ENCODE results near the gene TRPM2.

TRPM2 gene

DNA sequence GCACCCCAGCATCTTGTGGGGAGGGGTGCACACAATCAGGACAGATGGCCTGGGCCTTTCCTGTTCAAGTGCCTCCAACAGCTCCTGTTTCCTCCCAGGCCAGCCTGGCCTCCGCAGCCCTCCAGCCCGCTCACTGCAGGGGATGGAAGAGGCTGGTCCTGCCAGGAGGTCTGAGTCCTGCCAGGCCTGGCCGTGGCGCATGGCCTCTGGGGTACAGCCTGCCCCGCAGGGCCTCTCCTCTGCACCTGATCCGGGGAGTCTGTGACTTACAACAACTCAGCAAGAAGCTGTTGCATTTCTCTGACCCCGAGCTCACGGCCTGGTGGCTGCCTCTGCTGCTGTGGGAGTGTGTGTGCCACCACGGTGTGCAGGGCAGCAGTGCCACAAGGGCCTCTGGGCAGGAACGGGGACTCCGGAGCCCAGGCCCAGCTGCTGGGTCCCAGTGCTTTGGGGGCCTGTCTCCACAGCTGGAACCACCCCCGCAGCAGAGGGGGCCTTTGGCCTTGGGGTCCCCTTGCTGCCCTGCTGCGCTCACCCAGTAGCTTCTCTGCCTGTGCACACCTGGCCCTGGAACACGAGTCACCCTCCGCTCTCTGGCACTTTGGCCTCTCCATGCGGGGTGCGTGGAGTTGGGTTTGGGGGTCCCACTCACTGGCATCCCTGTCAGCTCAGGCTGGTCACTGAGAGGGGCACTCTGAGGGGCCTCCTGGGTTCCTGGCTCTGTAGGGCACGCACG lies 84.4 kb downstream of the TRPM2 start:
- H3K4me3 Mint-ChIP-seq = no peak overlapping the region
- no peak overlapping the region for H3K27ac Mint-ChIP-seq (ENCODE audit: low read depth)
- no peak for ATAC-seq (replicated peaks; ENCODE audit: extremely low read depth, poor library complexity, severe bottlenecking)
- no peak for DNase-seq (ENCODE audit: low spot score in 2 of 2)
- no peaks in the 10 kb centered on the region for H3K27me3 Mint-ChIP-seq
- no peaks in the 10 kb centered on the region for H3K4me1 Mint-ChIP-seq
- H3K9me3 Mint-ChIP-seq = no peaks in the 10 kb centered on the region
- no peaks in the 10 kb centered on the region for H3K36me3 Mint-ChIP-seq (ENCODE audit: insufficient read depth)

DNA sequence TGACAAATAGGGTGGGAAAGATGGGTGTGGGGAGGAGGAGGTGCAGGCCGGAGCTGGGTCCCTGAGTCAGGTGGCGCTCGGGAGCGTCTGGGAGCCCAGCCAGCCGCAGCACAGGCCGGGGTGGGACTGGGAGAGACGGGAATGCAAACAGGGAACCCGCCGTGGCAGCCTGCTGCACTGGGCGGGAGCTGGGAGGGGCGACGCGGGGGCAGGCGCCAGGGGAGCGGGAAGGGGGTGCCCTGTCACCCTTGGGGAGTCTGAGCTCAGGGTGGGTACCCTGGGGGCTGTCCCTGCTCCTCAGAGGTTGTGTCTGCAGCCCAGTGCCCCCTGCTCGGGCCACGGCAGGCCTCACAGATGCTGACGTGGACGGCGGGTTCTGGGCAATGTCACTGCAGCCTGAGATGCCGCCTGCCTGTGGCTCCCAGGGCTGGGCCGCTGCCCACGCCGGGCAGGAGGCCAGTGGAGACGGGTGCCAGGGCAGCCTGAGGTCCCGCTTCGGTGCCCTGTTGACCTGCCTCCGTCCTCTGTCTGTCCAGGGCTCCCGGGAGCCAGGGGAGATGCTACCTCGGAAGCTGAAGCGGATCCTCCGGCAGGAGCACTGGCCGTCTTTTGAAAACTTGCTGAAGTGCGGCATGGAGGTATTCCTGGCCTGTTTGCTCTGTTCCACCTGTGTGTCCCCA lies 85.2 kb downstream of the TRPM2 start:
- H3K9me3 Mint-ChIP-seq = no peaks in the 10 kb centered on the region
- ATAC-seq (replicated peaks; ENCODE audit: extremely low read depth, poor library complexity, severe bottlenecking) (no peak), DNase-seq (ENCODE audit: low spot score in 2 of 2) (no peak)
- no peak overlapping the region for H3K27ac Mint-ChIP-seq (ENCODE audit: low read depth)
- H3K36me3 Mint-ChIP-seq (ENCODE audit: insufficient read depth) = peaks cover 2% of the 10 kb centered on the region
- no peaks in the 10 kb centered on the region for H3K27me3 Mint-ChIP-seq
- no peak overlapping the region for H3K4me3 Mint-ChIP-seq
- H3K4me1 Mint-ChIP-seq = no peaks in the 10 kb centered on the region

DNA sequence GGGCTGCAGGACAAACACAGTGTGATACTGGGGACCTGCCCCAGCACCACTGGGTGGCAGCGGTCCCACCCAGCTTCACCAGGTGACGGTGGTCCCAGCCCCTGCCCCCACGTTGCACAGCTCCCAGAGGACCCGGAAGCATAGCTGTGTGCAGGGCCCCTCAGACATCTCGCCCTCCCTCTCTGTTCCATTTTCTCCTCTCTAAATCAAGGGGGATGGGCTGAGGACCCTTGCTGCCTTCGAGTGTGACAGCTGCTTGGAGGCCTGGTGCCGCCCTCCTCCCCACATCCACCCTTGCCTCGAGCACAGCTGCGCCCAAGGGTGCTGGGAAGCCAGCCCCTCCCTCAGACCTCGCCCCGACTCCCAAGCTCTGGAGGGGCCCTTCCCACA lies 85.8 kb downstream of the TRPM2 start:
- no peak for DNase-seq (ENCODE audit: low spot score in 2 of 2)
- ATAC-seq (replicated peaks; ENCODE audit: extremely low read depth, poor library complexity, severe bottlenecking) = no peak
- no peaks in the 10 kb centered on the region for H3K9me3 Mint-ChIP-seq

DNA sequence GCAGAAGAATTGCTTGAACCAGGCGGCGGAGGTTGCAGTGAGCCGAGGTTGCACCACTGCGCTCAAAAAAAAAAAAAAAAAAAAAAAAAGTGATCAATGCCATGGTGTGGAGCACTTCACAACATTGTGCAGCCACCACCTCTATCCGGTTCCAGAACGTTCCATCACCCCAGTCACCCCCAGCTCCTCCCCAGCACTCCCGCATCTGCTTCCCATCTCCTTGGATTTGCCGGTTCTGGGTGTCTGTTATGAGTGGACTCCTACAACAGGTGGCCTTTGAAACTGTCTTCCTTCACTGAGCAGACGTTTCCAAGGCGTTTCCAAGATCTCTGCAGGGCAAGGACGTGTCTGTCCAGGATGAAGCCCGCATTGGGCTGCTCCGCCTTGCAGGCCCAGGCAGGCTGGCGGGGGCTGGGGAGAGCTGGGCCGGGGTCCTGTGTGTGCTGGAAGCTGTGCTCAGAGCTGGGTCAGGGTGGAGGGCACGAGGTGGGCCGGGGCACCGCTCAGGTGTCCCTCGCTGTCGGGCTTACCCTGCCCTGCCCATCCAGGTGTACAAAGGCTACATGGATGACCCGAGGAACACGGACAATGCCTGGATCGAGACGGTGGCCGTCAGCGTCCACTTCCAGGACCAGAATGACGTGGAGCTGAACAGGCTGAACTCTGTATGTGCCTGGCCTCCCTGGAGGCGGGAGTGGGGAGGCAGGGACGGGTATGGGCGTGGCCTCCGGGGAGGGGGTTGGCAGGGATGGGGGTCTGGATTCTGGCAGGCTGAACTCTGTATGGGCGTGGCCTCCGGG lies 87.0 kb downstream of the TRPM2 start:
- no peak for DNase-seq (ENCODE audit: low spot score in 2 of 2)
- no peaks in the 10 kb centered on the region for H3K9me3 Mint-ChIP-seq
- H3K4me1 Mint-ChIP-seq = no peaks in the 10 kb centered on the region
- no peak for ATAC-seq (replicated peaks; ENCODE audit: extremely low read depth, poor library complexity, severe bottlenecking)
- H3K27me3 Mint-ChIP-seq = peaks cover 13% of the 10 kb centered on the region
- H3K27ac Mint-ChIP-seq (ENCODE audit: low read depth) = no peak overlapping the region
- H3K4me3 Mint-ChIP-seq = no peak overlapping the region
- peaks cover 2% of the 10 kb centered on the region for H3K36me3 Mint-ChIP-seq (ENCODE audit: insufficient read depth)

More for the DNA sequence above, 85.8 kb downstream of the TRPM2 start:
- no peak overlapping the region for H3K27ac Mint-ChIP-seq (ENCODE audit: low read depth)
- H3K36me3 Mint-ChIP-seq (ENCODE audit: insufficient read depth) = peaks cover 2% of the 10 kb centered on the region
- no peaks in the 10 kb centered on the region for H3K4me1 Mint-ChIP-seq
- no peak overlapping the region for H3K4me3 Mint-ChIP-seq
- peaks cover under 1% of the 10 kb centered on the region for H3K27me3 Mint-ChIP-seq

DNA sequence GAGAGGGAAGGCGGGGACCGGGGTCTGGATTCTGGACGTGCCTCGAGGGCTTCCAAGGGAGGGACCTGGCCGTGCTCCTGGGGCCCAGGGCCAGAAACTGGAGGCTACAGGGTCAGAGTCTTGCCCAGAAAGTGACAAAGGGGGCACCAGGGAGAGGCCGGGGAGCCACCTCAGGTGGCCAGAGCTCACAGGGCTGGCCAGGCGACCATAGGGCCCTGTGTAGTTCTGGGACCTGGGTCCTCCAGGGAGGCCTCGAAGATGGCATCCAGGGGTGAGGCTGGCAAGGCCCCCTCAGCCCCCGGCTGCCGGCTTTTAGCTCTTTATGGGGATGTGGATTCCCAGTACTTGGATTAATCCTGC lies 87.6 kb downstream of the TRPM2 start:
- DNase-seq (ENCODE audit: low spot score in 2 of 2) = no peak
- Mint-ChIP-seq H3K4me3 (no peak overlapping the region), H3K36me3 (ENCODE audit: insufficient read depth) (peaks cover 2% of the 10 kb centered on the region), H3K27me3 (peaks cover 16% of the 10 kb centered on the region), H3K4me1 (no peaks in the 10 kb centered on the region), H3K27ac (ENCODE audit: low read depth) (no peak overlapping the region), H3K9me3 (no peaks in the 10 kb centered on the region)
- no peak for ATAC-seq (replicated peaks; ENCODE audit: extremely low read depth, poor library complexity, severe bottlenecking)

DNA sequence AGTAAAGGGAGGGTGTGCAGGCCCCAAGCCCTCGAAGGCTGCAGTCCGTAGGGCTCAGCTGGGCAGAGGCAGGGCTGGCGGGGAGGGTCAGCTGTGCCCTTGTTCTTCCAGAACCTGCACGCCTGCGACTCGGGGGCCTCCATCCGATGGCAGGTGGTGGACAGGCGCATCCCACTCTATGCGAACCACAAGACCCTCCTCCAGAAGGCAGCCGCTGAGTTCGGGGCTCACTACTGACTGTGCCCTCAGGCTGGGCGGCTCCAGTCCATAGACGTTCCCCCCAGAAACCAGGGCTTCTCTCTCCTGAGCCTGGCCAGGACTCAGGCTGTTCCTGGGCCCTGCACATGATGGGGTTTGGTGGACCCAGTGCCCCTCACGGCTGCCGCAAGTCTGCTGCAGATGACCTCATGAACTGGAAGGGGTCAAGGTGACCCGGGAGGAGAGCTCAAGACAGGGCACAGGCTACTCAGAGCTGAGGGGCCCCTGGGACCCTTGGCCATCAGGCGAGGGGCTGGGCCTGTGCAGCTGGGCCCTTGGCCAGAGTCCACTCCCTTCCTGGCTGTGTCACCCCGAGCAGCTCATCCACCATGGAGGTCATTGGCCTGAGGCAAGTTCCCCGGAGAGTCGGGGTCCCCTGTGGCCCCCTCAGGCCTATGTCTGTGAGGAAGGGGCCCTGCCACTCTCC lies 88.3 kb downstream of the TRPM2 start:
- Mint-ChIP-seq H3K27ac (ENCODE audit: low read depth) (no peak overlapping the region), H3K4me3 (no peak overlapping the region), H3K4me1 (no peaks in the 10 kb centered on the region), H3K9me3 (no peaks in the 10 kb centered on the region), H3K27me3 (peaks cover 16% of the 10 kb centered on the region), H3K36me3 (ENCODE audit: insufficient read depth) (peaks cover 2% of the 10 kb centered on the region)
- ATAC-seq (replicated peaks; ENCODE audit: extremely low read depth, poor library complexity, severe bottlenecking) = no peak
- DNase-seq (ENCODE audit: low spot score in 2 of 2) = no peak

DNA sequence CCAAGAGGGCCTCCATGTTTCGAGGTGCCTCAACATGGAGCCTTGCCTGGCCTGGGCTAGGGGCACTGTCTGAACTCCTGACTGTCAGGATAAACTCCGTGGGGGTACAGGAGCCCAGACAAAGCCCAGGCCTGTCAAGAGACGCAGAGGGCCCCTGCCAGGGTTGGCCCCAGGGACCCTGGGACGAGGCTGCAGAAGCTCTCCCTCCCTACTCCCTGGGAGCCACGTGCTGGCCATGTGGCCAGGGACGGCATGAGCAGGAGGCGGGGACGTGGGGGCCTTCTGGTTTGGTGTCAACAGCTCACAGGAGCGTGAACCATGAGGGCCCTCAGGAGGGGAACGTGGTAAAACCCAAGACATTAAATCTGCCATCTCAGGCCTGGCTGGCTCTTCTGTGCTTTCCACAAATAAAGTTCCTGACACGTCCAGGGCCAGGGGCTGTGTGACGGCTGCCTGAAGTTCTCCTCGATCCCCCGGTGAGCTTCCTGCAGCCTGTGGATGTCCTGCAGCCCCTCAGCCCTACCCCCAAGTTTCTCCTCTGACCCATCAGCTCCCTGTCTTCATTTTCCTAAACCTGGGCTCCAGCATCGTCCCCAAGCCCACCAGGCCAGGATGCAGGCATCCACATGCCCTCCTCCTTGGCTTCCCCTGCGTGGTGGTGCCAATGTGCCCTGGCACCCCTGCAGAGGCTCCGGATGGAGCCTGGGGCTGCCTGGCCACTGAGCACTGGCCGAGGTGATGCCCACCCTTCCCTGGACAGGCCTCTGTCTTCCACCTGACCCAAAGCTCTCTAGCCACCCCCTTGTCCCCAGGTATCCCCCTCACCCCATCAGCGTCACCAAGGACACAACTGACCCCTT lies 89.1 kb downstream of the TRPM2 start:
- peaks cover 2% of the 10 kb centered on the region for H3K36me3 Mint-ChIP-seq (ENCODE audit: insufficient read depth)
- no peak overlapping the region for H3K4me3 Mint-ChIP-seq
- H3K27me3 Mint-ChIP-seq = peaks cover 21% of the 10 kb centered on the region
- H3K9me3 Mint-ChIP-seq = no peaks in the 10 kb centered on the region
- no peak for DNase-seq (ENCODE audit: low spot score in 2 of 2)
- H3K4me1 Mint-ChIP-seq = no peaks in the 10 kb centered on the region
- H3K27ac Mint-ChIP-seq (ENCODE audit: low read depth) = no peak overlapping the region
- no peak for ATAC-seq (replicated peaks; ENCODE audit: extremely low read depth, poor library complexity, severe bottlenecking)

DNA sequence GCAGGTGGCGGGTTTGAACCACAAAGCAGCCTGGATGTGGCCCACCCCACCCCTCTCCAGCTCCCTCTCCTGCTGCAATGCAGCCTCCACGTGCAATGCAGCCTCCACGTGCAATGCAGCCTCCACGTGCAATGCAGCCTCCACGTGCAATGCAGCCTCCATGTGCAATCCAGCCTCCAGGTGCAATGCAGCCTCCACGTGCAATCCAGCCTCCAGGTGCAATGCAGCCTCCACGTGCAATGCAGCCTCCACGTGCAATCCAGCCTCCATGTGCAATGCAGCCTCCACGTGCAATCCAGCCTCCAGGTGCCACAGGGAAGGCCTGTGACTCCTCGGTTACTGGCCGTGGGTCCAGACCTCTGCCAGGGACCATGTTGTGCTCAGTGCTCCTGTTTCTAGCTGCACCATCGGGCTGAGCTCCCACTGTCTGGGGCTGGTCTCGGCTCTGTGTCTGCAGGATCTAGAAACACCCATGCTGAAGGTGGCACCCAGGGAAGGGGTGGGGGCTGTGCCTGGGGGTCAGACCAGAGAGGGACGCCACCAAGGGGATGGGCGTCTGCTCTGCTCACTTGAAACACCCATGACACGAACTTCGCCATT lies 90.0 kb downstream of the TRPM2 start:
- DNase-seq (ENCODE audit: low spot score in 2 of 2) (no peak), ATAC-seq (replicated peaks; ENCODE audit: extremely low read depth, poor library complexity, severe bottlenecking) (no peak)
- H3K9me3 Mint-ChIP-seq = no peaks in the 10 kb centered on the region
- peaks cover 3% of the 10 kb centered on the region for H3K36me3 Mint-ChIP-seq (ENCODE audit: insufficient read depth)
- no peak overlapping the region for H3K4me3 Mint-ChIP-seq
- H3K27me3 Mint-ChIP-seq = peaks cover 21% of the 10 kb centered on the region
- H3K4me1 Mint-ChIP-seq = no peaks in the 10 kb centered on the region
- no peak overlapping the region for H3K27ac Mint-ChIP-seq (ENCODE audit: low read depth)

DNA sequence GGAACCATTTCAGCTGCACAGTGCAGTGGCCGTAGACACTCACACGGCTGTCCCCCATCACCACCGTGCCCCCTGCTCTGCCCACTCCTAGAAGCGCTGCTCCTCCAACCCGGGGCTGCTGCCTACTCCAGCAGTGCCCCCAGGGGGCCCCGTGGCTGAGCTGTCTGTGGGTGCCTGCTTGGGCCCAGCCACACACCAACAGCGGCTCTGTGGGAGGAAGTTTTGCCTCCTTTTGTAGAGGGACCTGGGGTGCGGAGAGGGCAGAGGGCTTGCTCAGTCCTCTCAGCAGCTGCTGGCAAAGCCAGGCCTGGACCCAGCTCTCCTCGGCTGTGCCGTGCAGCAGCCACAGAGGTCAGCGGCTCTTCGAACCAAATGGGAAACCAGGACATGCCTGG lies 90.5 kb downstream of the TRPM2 start:
- H3K4me1 Mint-ChIP-seq = no peaks in the 10 kb centered on the region
- H3K4me3 Mint-ChIP-seq = no peak overlapping the region
- no peak overlapping the region for H3K27ac Mint-ChIP-seq (ENCODE audit: low read depth)
- no peak for DNase-seq (ENCODE audit: low spot score in 2 of 2)
- peaks cover 3% of the 10 kb centered on the region for H3K36me3 Mint-ChIP-seq (ENCODE audit: insufficient read depth)
- no peaks in the 10 kb centered on the region for H3K9me3 Mint-ChIP-seq
- ATAC-seq (replicated peaks; ENCODE audit: extremely low read depth, poor library complexity, severe bottlenecking) = no peak
- H3K27me3 Mint-ChIP-seq = peaks cover 26% of the 10 kb centered on the region

DNA sequence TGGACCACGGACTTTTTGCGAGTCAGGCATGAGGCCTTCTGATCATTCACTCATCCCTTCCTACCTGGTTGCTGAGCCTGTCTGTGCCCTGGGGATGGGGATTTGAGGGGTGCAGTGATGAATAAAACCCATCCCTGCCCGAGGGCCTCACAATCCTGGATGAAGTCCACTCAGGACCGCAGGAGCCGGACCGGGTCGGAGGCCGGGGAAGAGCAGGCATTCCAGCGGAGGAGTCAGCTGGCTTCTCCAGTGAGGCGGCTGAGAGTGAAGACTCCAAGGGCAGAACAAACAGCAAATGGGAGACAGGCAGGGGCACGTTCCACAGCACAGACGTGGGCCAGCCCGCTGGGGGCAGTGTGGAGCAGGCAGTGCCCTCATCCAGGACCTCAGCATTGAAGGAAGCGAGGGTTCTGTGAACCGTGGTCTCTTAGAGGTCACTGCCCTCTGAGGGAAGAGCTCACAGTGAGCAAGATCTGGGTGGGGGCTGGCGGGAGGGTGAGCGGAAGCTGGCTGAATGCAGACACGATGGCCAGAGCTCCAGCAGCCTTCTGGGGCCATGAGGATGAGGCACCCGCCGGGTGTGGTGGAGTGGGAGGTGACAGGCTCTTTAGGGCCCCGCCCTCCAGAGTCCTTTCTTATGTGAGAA lies 91.0 kb downstream of the TRPM2 start:
- H3K27me3 Mint-ChIP-seq = peaks cover 32% of the 10 kb centered on the region
- no peaks in the 10 kb centered on the region for H3K4me1 Mint-ChIP-seq
- H3K4me3 Mint-ChIP-seq = no peak overlapping the region
- H3K27ac Mint-ChIP-seq (ENCODE audit: low read depth) = no peak overlapping the region
- peaks cover 3% of the 10 kb centered on the region for H3K36me3 Mint-ChIP-seq (ENCODE audit: insufficient read depth)
- no peaks in the 10 kb centered on the region for H3K9me3 Mint-ChIP-seq
- DNase-seq (ENCODE audit: low spot score in 2 of 2) = no peak
- ATAC-seq (replicated peaks; ENCODE audit: extremely low read depth, poor library complexity, severe bottlenecking) = no peak

DNA sequence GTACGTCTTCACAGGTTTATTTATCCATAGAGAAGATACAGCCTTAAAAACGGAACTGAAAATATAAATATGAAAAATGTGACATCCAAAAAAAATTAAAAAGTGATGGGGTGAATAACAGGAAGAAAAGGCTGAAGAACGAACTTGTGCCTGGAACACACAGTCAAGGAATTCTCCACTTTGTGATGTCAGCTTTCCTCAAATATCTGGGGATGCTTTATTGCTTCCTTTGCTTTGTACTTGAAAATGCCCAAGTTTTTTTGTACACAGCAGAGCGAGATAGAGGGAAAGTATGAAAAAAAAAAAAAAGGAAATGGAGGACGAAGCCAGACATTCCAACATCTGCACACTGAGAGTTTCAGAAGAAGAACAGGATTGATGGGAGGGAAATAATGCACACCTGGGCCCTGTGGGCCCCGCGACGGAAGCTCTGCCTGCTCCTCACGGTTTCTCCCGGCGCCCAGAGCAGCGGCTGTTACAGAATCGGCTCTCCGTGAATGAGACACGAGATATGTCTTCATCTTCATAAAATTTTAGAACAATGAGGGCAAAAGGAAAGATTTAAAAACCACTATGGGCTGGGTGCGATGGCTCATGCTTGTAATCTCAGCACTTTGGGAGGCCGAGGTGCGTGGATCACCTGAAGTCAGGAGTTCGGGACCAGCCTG lies 91.9 kb downstream of the TRPM2 start:
- Mint-ChIP-seq H3K4me3 (no peak overlapping the region), H3K4me1 (no peaks in the 10 kb centered on the region), H3K27me3 (peaks cover 40% of the 10 kb centered on the region), H3K36me3 (ENCODE audit: insufficient read depth) (peaks cover 3% of the 10 kb centered on the region), H3K27ac (ENCODE audit: low read depth) (no peak overlapping the region), H3K9me3 (no peaks in the 10 kb centered on the region)
- DNase-seq (ENCODE audit: low spot score in 2 of 2) (no peak), ATAC-seq (replicated peaks; ENCODE audit: extremely low read depth, poor library complexity, severe bottlenecking) (no peak)
